GM12892 (cell line): ENCODE measurements around the gene NOL6.

ENCODE experiments used
- POLR2A ChIP-seq: IDR thresholded peaks from 2 replicates; pipeline ENCODE4 v1.6.1; 2011; ENCODE audit warnings: low read depth, low read length, control low read depth
- POLR2AphosphoS5 ChIP-seq: IDR thresholded peaks from 2 replicates; pipeline ENCODE4 v1.6.1; 2011; ENCODE audit warnings: low read depth, low read length, control low read depth
- TAF1 ChIP-seq: IDR thresholded peaks from 2 replicates; pipeline ENCODE4 v1.6.1; 2011; ENCODE audit warnings: low read depth, mild to moderate bottlenecking, control low read depth, low read length, borderline replicate concordance

DNA sequence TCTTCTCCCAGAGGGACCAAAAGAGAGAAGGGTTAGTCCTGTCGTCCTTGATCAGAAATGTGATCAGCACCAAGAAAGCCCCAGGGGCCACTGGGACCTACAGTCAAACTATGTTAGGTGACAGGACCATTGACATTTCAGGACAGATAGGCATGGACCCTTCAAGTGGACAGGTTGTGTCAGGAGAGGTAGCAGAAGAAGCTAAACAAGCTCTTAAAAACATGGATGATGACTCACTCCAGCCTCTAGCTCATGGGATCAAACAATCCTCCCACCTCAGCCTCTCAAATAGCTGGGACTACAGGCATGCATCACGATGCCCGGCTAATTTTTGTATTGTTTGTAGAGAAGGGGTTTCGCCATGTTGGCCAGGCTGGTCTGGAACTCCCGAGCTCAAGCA is 24.0 kb downstream of the NOL6 start:
- TF ChIP-seq POLR2A (no peak), POLR2AphosphoS5 (no peak), TAF1 (no peak)
